GM13977 (cell line): ENCODE measurements around the gene SNTG2.

ENCODE experiments used
- DNase-seq: peaks from one replicate; pipeline ENCODE4 v3.0.0; 2012; ENCODE audit warnings: low spot score
- CTCF ChIP-seq: IDR thresholded peaks from 2 replicates; pipeline ENCODE4 v1.5.1; 2012; ENCODE audit warnings: mild to moderate bottlenecking, control low read depth; ENCODE audit not compliant: insufficient read depth; ENCODE audit errors: extremely low read depth, missing control alignments
- in situ Hi-C: fragments of 300-500 bp; cut with MboI; formaldehyde crosslinking; loops from one replicate; pipeline ENCODE4 v1.12.0; 2022; ENCODE audit warnings: low sequenced_read_pairs, low pct_unique_long_range_greater_than_20kb, mixed read lengths, inconsistent platforms; ENCODE audit not compliant: unreplicated experiment

Gene SNTG2

GRCh38 chr2:1150724-1151511 is 200.3 kb downstream of the SNTG2 start:
- in situ Hi-C loops, result no loop called here

GRCh38 chr2:1152375-1152774 is 201.7 kb downstream of the SNTG2 start:
- in situ Hi-C loops, result no loop called here
- DNase-seq, result no peak
- no peak for TF ChIP-seq CTCF

More at GRCh38 chr2:1150724-1151511, 200.3 kb downstream of the SNTG2 start:
- TF ChIP-seq CTCF, result no peak
- no peak for DNase-seq

- no peak for TF ChIP-seq CTCF
- in situ Hi-C loops, result no loop called here
- DNase-seq, result no peak
Measured at GRCh38 chr2:1153920-1154319, 203.3 kb downstream of the SNTG2 start.

GRCh38 chr2:1154710-1155594 is 204.3 kb downstream of the SNTG2 start:
- no peak for TF ChIP-seq CTCF
- in situ Hi-C loops, result no loop called here
- no peak for DNase-seq

- in situ Hi-C loops, result no loop called here
- DNase-seq, result no peak
- TF ChIP-seq CTCF, result no peak
Measured at GRCh38 chr2:1156059-1156458, 205.4 kb downstream of the SNTG2 start.

- TF ChIP-seq CTCF, result no peak
- in situ Hi-C loops, result no loop called here
- no peak for DNase-seq
Measured at GRCh38 chr2:1156531-1156930, 205.9 kb downstream of the SNTG2 start.
